WTC11 (cell line): ENCODE measurements around the gene MEIKIN. TPM values are rescaled to one million over a fixed set of nuclear protein-coding genes. Genes with fewer than 3 reads are reported as not detected.

ENCODE experiments used
- ATAC-seq: fragments of 200-7000 bp; cut with Tn5 transposase; 2 replicates; pipeline ENCODE4 v1.10.0; 2021; ENCODE audit warnings: mild to moderate bottlenecking, moderate library complexity
- CTCF ChIA-PET: fragments of 300-600 bp; sonication (Branson Sonifier 250); formaldehyde crosslinking; loops from one replicate; lab custom pipeline; 2021; ENCODE audit warnings: antibody characterized with exemption; lab: Charles Lee
- POLR2A ChIA-PET: fragments of 350-600 bp; sonication (Branson Sonifier 250); formaldehyde crosslinking; loops from one replicate; lab custom pipeline; 2021; ENCODE audit warnings: antibody characterized with exemption; lab: Charles Lee
- DNase-seq: peaks from one replicate; pipeline ENCODE4 v3.0.0; 2021; ENCODE audit warnings: low spot score
- H3K27ac Mint-ChIP-seq: 2 replicates; pipeline ENCODE4 v1.8.0; 2021; ENCODE audit warnings: mixed read lengths
- H3K27me3 Mint-ChIP-seq: 2 replicates; pipeline ENCODE4 v1.8.0; 2021; ENCODE audit warnings: low read depth, mild to moderate bottlenecking, moderate library complexity, mixed read lengths
- H3K36me3 Mint-ChIP-seq: 2 replicates; pipeline ENCODE4 v1.8.0; 2021; ENCODE audit warnings: mixed read lengths
- H3K4me1 Mint-ChIP-seq: 2 replicates; pipeline ENCODE4 v1.8.0; 2022; ENCODE audit warnings: mixed read lengths
- H3K4me3 Mint-ChIP-seq: 2 replicates; pipeline ENCODE4 v1.8.0; 2021; ENCODE audit warnings: mild to moderate bottlenecking, moderate library complexity, mixed read lengths
- H3K9me3 Mint-ChIP-seq: 2 replicates; pipeline ENCODE4 v1.8.0; 2021; ENCODE audit warnings: mixed read lengths
- ATF1 ChIP-seq: sonication (generic); formaldehyde crosslinking; IDR thresholded peaks from 2 replicates; pipeline ENCODE4 v1.8.1; 2023; ENCODE audit warnings: mild to moderate bottlenecking, moderate library complexity, missing genetic modification reagents
- GABPB1 ChIP-seq: sonication (generic); formaldehyde crosslinking; IDR thresholded peaks from 2 replicates; pipeline ENCODE4 v1.8.1; 2023; ENCODE audit warnings: mild to moderate bottlenecking, missing genetic modification reagents
- GRHL2 ChIP-seq: fragments of 250-450 bp; sonication (Bioruptor Pico); IDR thresholded peaks from 2 replicates; pipeline ENCODE4 v1.8.0; 2022; ENCODE audit warnings: mild to moderate bottlenecking, moderate library complexity; ENCODE audit not compliant: insufficient replicate concordance, severe bottlenecking
- GTF2I ChIP-seq: fragments of 250-450 bp; sonication (Bioruptor Pico); conservative IDR thresholded peaks from 2 replicates; pipeline ENCODE4 v1.4.0; 2021; ENCODE audit warnings: mild to moderate bottlenecking
- HMGXB4 ChIP-seq: sonication (generic); formaldehyde crosslinking; IDR thresholded peaks from 2 replicates; pipeline ENCODE4 v1.8.1; 2023; ENCODE audit warnings: mild to moderate bottlenecking, moderate library complexity, missing genetic modification reagents
- MXD4 ChIP-seq: fragments of 250-450 bp; sonication (Bioruptor Pico); IDR thresholded peaks from 2 replicates; pipeline ENCODE4 v1.8.0; 2021; ENCODE audit warnings: mild to moderate bottlenecking, moderate library complexity, borderline replicate concordance
- NFATC4 ChIP-seq: fragments of 250-450 bp; sonication (Bioruptor Pico); IDR thresholded peaks from 2 replicates; pipeline ENCODE4 v1.9.0; 2021; ENCODE audit warnings: mild to moderate bottlenecking
- SMAD3 ChIP-seq: sonication (generic); formaldehyde crosslinking; IDR thresholded peaks from 2 replicates; pipeline ENCODE4 v1.8.0; 2022; ENCODE audit warnings: missing genetic modification reagents, mild to moderate bottlenecking, borderline replicate concordance
- SP1 ChIP-seq: sonication (generic); formaldehyde crosslinking; conservative IDR thresholded peaks from 2 replicates; pipeline ENCODE4 v1.8.1; 2022; ENCODE audit warnings: missing genetic modification reagents
- TCF7 ChIP-seq: sonication (generic); formaldehyde crosslinking; IDR thresholded peaks from 2 replicates; pipeline ENCODE4 v1.8.0; 2022; ENCODE audit warnings: mild to moderate bottlenecking, low read depth, missing genetic modification reagents, moderate library complexity
- TP53 ChIP-seq: sonication (generic); formaldehyde crosslinking; IDR thresholded peaks from 2 replicates; pipeline ENCODE4 v1.8.1; 2023; ENCODE audit warnings: mild to moderate bottlenecking, missing genetic modification reagents
- USF1 ChIP-seq: sonication (generic); formaldehyde crosslinking; IDR thresholded peaks from 2 replicates; pipeline ENCODE4 v1.8.0; 2022; ENCODE audit warnings: mild to moderate bottlenecking, missing genetic modification reagents
- ZNF317 ChIP-seq: sonication (generic); formaldehyde crosslinking; IDR thresholded peaks from 2 replicates; pipeline ENCODE4 v1.8.1; 2023; ENCODE audit warnings: low read depth, mild to moderate bottlenecking, moderate library complexity, missing genetic modification reagents, borderline replicate concordance
- total RNA-seq: library from RNA; stranded (reverse); gene quantifications from 3 replicates; pipeline ENCODE4 v1.2.3, GENCODE V29; 2021
- TF ChIP-seq, protein P1 (sequence below): sonication (generic); formaldehyde crosslinking; IDR thresholded peaks from 2 replicates; pipeline ENCODE4 v1.8.1; 2023; ENCODE audit warnings: mild to moderate bottlenecking, missing genetic modification reagents
- TF ChIP-seq, protein P2 (sequence below): sonication (generic); formaldehyde crosslinking; IDR thresholded peaks from 2 replicates; pipeline ENCODE4 v1.8.1; 2023; ENCODE audit warnings: mild to moderate bottlenecking, missing genetic modification reagents
- TF ChIP-seq, protein P3 (sequence below): fragments of 250-450 bp; sonication (Bioruptor Pico); IDR thresholded peaks from 2 replicates; pipeline ENCODE4 v1.9.0; 2021; ENCODE audit warnings: mild to moderate bottlenecking, borderline replicate concordance
- TF ChIP-seq, protein P4 (sequence below): fragments of 250-450 bp; sonication (Bioruptor Pico); IDR thresholded peaks from 2 replicates; pipeline ENCODE4 v1.9.0; 2021; ENCODE audit warnings: mild to moderate bottlenecking
- TF ChIP-seq, protein P5 (sequence below): sonication (generic); formaldehyde crosslinking; IDR thresholded peaks from 2 replicates; pipeline ENCODE4 v1.8.1; 2023; ENCODE audit warnings: mild to moderate bottlenecking, missing genetic modification reagents, moderate library complexity
- TF ChIP-seq, protein P6 (sequence below): sonication (generic); formaldehyde crosslinking; IDR thresholded peaks from 2 replicates; pipeline ENCODE4 v1.8.1; 2022; ENCODE audit warnings: mild to moderate bottlenecking, moderate library complexity, missing genetic modification reagents

The MEIKIN gene
- total RNA-seq, 1 experiment from 2014 or later = not detected

DNA sequence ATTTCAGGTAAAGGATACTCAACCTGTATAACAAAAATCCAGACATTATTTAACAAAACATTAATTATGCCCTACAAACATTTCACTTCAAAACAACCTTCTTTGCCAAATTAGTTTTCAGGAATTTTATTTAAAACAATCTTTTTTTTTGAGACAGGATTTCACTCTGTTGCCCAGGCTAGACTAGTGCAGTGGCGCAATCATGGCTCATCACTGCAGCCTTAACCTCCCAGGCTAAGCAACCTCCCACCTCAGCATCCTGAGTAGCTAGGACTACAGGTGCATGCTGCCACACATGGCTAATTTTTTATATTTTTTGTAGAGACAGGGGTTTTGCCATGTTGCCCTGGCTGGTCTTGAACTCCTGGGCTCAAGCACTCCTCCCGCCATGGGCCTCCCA lies 152.6 kb downstream of the MEIKIN start:
- H3K9me3 Mint-ChIP-seq = no peaks in the 10 kb centered on the region
- H3K27ac Mint-ChIP-seq = no peak overlapping the region
- ATAC-seq (no peak), DNase-seq (no peak)
- ChIA-PET CTCF (no interaction called here), POLR2A (no interaction called here)
- H3K36me3 Mint-ChIP-seq = no peaks in the 10 kb centered on the region
- peaks cover 8% of the 10 kb centered on the region for H3K27me3 Mint-ChIP-seq
- TF ChIP-seq ZNF317 (CRISPR knock-in tag) = no peak
- TF ChIP-seq HMGXB4 (CRISPR knock-in tag) = no peak
- TF ChIP-seq USF1 (CRISPR knock-in tag) = no peak
- no peak overlapping the region for H3K4me3 Mint-ChIP-seq
- H3K4me1 Mint-ChIP-seq = peaks cover 16% of the 10 kb centered on the region

GRCh38 chr5:131791866-131792265 lies 153.6 kb downstream of the MEIKIN start:
- CTCF ChIA-PET = no interaction called here
- no peak for ATAC-seq
- TF ChIP-seq SMAD3 (CRISPR knock-in tag) (no peak), USF1 (CRISPR knock-in tag) (no peak), SP1 (CRISPR knock-in tag) (no peak), TP53 (CRISPR knock-in tag) (no peak), ATF1 (CRISPR knock-in tag) (no peak), MXD4 (CRISPR knock-in tag) (no peak), GRHL2 (no peak), GABPB1 (CRISPR knock-in tag) (no peak), NFATC4 (no peak), TCF7 (CRISPR knock-in tag) (no peak), GTF2I (CRISPR knock-in tag) (no peak)
- TF ChIP-seq, protein P1, sequence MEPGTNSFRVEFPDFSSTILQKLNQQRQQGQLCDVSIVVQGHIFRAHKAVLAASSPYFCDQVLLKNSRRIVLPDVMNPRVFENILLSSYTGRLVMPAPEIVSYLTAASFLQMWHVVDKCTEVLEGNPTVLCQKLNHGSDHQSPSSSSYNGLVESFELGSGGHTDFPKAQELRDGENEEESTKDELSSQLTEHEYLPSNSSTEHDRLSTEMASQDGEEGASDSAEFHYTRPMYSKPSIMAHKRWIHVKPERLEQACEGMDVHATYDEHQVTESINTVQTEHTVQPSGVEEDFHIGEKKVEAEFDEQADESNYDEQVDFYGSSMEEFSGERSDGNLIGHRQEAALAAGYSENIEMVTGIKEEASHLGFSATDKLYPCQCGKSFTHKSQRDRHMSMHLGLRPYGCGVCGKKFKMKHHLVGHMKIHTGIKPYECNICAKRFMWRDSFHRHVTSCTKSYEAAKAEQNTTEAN (CRISPR knock-in tag) = no peak
- TF ChIP-seq, protein P2, sequence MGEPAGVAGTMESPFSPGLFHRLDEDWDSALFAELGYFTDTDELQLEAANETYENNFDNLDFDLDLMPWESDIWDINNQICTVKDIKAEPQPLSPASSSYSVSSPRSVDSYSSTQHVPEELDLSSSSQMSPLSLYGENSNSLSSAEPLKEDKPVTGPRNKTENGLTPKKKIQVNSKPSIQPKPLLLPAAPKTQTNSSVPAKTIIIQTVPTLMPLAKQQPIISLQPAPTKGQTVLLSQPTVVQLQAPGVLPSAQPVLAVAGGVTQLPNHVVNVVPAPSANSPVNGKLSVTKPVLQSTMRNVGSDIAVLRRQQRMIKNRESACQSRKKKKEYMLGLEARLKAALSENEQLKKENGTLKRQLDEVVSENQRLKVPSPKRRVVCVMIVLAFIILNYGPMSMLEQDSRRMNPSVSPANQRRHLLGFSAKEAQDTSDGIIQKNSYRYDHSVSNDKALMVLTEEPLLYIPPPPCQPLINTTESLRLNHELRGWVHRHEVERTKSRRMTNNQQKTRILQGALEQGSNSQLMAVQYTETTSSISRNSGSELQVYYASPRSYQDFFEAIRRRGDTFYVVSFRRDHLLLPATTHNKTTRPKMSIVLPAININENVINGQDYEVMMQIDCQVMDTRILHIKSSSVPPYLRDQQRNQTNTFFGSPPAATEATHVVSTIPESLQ (CRISPR knock-in tag) = no peak
- TF ChIP-seq, protein P3, sequence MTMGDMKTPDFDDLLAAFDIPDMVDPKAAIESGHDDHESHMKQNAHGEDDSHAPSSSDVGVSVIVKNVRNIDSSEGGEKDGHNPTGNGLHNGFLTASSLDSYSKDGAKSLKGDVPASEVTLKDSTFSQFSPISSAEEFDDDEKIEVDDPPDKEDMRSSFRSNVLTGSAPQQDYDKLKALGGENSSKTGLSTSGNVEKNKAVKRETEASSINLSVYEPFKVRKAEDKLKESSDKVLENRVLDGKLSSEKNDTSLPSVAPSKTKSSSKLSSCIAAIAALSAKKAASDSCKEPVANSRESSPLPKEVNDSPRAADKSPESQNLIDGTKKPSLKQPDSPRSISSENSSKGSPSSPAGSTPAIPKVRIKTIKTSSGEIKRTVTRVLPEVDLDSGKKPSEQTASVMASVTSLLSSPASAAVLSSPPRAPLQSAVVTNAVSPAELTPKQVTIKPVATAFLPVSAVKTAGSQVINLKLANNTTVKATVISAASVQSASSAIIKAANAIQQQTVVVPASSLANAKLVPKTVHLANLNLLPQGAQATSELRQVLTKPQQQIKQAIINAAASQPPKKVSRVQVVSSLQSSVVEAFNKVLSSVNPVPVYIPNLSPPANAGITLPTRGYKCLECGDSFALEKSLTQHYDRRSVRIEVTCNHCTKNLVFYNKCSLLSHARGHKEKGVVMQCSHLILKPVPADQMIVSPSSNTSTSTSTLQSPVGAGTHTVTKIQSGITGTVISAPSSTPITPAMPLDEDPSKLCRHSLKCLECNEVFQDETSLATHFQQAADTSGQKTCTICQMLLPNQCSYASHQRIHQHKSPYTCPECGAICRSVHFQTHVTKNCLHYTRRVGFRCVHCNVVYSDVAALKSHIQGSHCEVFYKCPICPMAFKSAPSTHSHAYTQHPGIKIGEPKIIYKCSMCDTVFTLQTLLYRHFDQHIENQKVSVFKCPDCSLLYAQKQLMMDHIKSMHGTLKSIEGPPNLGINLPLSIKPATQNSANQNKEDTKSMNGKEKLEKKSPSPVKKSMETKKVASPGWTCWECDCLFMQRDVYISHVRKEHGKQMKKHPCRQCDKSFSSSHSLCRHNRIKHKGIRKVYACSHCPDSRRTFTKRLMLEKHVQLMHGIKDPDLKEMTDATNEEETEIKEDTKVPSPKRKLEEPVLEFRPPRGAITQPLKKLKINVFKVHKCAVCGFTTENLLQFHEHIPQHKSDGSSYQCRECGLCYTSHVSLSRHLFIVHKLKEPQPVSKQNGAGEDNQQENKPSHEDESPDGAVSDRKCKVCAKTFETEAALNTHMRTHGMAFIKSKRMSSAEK (CRISPR knock-in tag) = no peak
- TF ChIP-seq, protein P4, sequence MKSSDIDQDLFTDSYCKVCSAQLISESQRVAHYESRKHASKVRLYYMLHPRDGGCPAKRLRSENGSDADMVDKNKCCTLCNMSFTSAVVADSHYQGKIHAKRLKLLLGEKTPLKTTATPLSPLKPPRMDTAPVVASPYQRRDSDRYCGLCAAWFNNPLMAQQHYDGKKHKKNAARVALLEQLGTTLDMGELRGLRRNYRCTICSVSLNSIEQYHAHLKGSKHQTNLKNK = no peak
- TF ChIP-seq, protein P5, sequence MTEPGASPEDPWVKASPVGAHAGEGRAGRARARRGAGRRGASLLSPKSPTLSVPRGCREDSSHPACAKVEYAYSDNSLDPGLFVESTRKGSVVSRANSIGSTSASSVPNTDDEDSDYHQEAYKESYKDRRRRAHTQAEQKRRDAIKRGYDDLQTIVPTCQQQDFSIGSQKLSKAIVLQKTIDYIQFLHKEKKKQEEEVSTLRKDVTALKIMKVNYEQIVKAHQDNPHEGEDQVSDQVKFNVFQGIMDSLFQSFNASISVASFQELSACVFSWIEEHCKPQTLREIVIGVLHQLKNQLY = no peak
- TF ChIP-seq, protein P6, sequence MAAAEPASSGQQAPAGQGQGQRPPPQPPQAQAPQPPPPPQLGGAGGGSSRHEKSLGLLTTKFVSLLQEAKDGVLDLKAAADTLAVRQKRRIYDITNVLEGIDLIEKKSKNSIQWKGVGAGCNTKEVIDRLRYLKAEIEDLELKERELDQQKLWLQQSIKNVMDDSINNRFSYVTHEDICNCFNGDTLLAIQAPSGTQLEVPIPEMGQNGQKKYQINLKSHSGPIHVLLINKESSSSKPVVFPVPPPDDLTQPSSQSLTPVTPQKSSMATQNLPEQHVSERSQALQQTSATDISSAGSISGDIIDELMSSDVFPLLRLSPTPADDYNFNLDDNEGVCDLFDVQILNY (CRISPR knock-in tag) = no peak
- DNase-seq = no peak
- Mint-ChIP-seq H3K36me3 (no peaks in the 10 kb centered on the region), H3K4me1 (peaks cover 15% of the 10 kb centered on the region), H3K27ac (no peak overlapping the region), H3K9me3 (no peaks in the 10 kb centered on the region), H3K4me3 (no peak overlapping the region), H3K27me3 (peaks cover 4% of the 10 kb centered on the region; the same call in 1 of the 2 replicates)
- POLR2A ChIA-PET = interaction anchor here (0.7 kb wide), 1 partner anchor 9 kb away, joined by 3 read pairs; no protein-coding TSS in a partner anchor
